Mesodermal cell (in vitro differentiated cells): ENCODE measurements around the gene NLRP7. TPM values are rescaled to one million over a fixed set of nuclear protein-coding genes. Genes with fewer than 3 reads are reported as not detected.
"Not testable (repeated sequence)": the region's sequence is repeated elsewhere in the genome, so short reads cannot be mapped to it uniquely, and the experiment has no call there.

ENCODE experiments used
- H3K27ac ChIP-seq: 2 replicates; pipeline ENCODE4 v1.7.0; 2013; ENCODE audit warnings: mild to moderate bottlenecking, low read depth, low read length, moderate library complexity; ENCODE audit not compliant: severe bottlenecking
- H3K36me3 ChIP-seq: 2 replicates; pipeline ENCODE4 v1.7.1; 2013; ENCODE audit warnings: mild to moderate bottlenecking, low read length, moderate library complexity; ENCODE audit not compliant: control insufficient read depth, insufficient read depth
- H3K4me1 ChIP-seq: one replicate; pipeline ENCODE4 v1.7.1; 2013; ENCODE audit warnings: mild to moderate bottlenecking, low read length; ENCODE audit not compliant: insufficient read depth, control insufficient read depth, poor library complexity, severe bottlenecking
- H3K4me3 ChIP-seq: 2 replicates; pipeline ENCODE4 v1.7.0; 2013; ENCODE audit warnings: low read length, control low read depth, mild to moderate bottlenecking; ENCODE audit not compliant: insufficient read depth, poor library complexity, severe bottlenecking; ENCODE audit errors: extremely low read depth
- H3K9me3 ChIP-seq: 2 replicates; pipeline ENCODE4 v1.7.1; 2013; ENCODE audit warnings: mild to moderate bottlenecking, low read length, moderate library complexity; ENCODE audit not compliant: control insufficient read depth
- WGBS, 2 experiments: methylation state at CpG; one replicate each; pipeline ENCODE4 v1.1.5; 2013; ENCODE audit warnings: missing lambda C conversion rate in 2 of 2; ENCODE audit not compliant: insufficient coverage in 2 of 2; 5-methylcytosine and 5-hydroxymethylcytosine counted together
- polyA plus RNA-seq, 2 experiments: library from polyadenylated mRNA; stranded (reverse); fragments of 50-300 nt; gene quantifications; one replicate each; pipeline ENCODE4 v1.2.3, GENCODE V29; 2013

NLRP7 gene
- polyA plus RNA-seq (2013, experiment 1 of 2): not detected
- polyA plus RNA-seq (2013, experiment 2 of 2): not detected

GRCh38 chr19:54947381-54947780 is at the start of gene NLRP7:
Gene NLRP7 (minus strand): TSS chr19:54947530.
- H3K9me3 ChIP-seq: no peaks in the 10 kb centered on the region
- no peak within 1 kb of the TSS for H3K4me3 ChIP-seq
- WGBS, 2 experiments: 83 to 95% methylated on average over 2 to 4 of the region's 8 CpGs
- H3K36me3 ChIP-seq: no peaks in the 10 kb centered on the region
- H3K4me1 ChIP-seq: peaks cover 5% of the 10 kb centered on the region
- no peak within 1 kb of the TSS for H3K27ac ChIP-seq

DNA sequence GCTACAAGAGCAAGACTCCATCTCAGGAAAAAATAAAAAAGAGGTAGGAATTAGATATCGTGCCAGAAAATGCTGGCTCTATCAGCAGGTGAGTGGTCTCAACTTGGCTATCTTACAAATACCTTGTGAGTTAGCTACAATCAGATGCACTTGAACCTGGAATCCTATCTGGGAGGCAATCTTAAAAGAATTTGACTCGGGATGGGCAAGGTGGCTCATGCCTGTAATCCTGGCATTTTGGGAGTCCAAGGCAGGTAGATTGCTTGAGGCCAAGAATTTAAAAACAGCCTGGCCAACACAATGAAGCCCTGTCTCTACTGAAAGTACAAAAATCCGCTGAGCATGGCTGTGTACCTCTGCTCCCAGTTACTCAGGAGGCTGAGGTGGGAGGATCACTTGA is 48.2 kb upstream of the NLRP7 start:
- 71 to 72% methylated on average over 2 to 3 of the region's 3 CpGs for WGBS, 2 experiments
- no peak overlapping the region for H3K4me3 ChIP-seq
- H3K4me1 ChIP-seq: no peaks in the 10 kb centered on the region
- H3K9me3 ChIP-seq: no peaks in the 10 kb centered on the region
- H3K27ac ChIP-seq: no peak overlapping the region
- H3K36me3 ChIP-seq: peaks cover 69% of the 10 kb centered on the region

GRCh38 chr19:54989531-54989930 is 42.2 kb upstream of the NLRP7 start:
- WGBS, 2 experiments: 94 to 95% methylated on average over 10 to 11 of the region's 11 CpGs
- not testable (repeated sequence) for H3K9me3 ChIP-seq, H3K4me1 ChIP-seq, H3K4me3 ChIP-seq, H3K27ac ChIP-seq
- H3K36me3 ChIP-seq: peaks cover 83% of the 10 kb centered on the region

DNA sequence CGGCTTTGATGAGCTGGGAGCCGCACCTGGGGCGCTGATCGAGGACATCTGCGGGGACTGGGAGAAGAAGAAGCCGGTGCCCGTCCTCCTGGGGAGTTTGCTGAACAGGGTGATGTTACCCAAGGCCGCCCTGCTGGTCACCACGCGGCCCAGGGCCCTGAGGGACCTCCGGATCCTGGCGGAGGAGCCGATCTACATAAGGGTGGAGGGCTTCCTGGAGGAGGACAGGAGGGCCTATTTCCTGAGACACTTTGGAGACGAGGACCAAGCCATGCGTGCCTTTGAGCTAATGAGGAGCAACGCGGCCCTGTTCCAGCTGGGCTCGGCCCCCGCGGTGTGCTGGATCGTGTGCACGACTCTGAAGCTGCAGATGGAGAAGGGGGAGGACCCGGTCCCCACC is 35.2 kb upstream of the NLRP7 start:
- not testable (repeated sequence) for H3K4me1 ChIP-seq, H3K4me3 ChIP-seq, H3K27ac ChIP-seq, H3K9me3 ChIP-seq
- 93% methylated on average over 7 to 10 of the region's 23 CpGs for WGBS, 2 experiments
- H3K36me3 ChIP-seq: peaks cover 58% of the 10 kb centered on the region

DNA sequence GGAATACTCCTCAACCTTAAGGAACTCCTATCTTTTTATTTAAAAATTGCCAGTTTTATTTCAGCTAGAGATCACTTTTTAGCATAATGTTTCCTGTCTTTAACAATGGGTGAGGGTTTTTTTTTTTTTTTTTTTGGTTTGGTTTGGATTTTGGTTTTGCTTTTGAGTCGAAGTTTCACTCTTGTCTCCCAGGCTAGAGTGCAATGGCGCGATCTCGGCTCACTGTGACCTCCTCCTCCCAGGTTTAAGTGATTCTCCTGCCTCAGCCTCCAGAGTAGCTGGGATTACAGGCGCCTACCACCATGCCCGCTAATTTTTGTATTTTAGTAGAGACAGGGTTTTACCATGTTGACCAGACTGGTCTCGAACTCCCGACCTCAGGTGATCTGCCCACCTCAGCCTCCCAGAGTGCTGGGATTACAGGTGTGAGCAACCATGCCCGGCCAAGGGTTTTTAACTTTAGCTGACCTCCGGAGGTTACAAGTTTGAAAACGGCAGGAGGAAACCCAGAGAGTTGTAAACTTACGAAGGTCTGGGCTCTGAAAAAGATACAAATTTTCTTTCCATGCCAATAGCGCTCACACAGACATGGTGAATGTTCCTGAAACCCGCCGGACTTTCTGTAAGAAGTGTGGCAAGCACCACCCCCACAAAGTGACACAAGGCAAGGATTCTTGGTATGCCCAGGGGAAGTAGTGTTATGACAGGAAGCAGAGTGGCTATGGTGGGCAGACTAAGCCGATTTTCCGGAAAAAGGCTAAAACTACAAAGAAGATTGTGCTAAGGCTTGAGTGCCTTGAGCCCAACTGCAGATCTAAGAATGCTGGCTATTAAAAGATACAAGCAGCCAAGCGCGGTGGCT is 26.1 kb upstream of the NLRP7 start:
- WGBS, 2 experiments: 88 to 93% methylated on average over 15 to 18 of the region's 19 CpGs
- not testable (repeated sequence) for H3K4me1 ChIP-seq, H3K4me3 ChIP-seq, H3K27ac ChIP-seq, H3K9me3 ChIP-seq
- peaks cover 46% of the 10 kb centered on the region for H3K36me3 ChIP-seq

DNA sequence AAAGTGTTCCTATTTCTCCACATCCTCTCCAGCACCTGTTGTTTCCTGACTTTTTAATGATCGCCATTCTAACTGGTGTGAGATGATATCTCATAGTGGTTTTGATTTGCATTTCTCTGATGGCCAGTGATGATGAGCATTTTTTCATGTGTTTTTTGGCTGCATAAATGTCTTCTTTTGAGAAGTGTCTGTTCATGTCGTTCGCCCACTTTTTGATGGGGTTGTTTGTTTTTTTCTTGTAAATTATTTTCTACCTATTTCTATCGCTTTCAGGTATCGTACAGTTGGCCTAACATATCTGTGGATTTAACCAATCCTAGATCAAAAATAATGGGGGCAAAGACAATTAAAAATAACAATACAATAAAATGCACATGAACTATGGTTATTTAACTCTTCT is 24.1 kb upstream of the NLRP7 start:
- H3K27ac ChIP-seq, H3K4me1 ChIP-seq, H3K4me3 ChIP-seq, H3K9me3 ChIP-seq: not testable (repeated sequence)
- no CpG with 5 or more reads among the region's 5 CpGs for WGBS, 2 experiments
- peaks cover 35% of the 10 kb centered on the region for H3K36me3 ChIP-seq

DNA sequence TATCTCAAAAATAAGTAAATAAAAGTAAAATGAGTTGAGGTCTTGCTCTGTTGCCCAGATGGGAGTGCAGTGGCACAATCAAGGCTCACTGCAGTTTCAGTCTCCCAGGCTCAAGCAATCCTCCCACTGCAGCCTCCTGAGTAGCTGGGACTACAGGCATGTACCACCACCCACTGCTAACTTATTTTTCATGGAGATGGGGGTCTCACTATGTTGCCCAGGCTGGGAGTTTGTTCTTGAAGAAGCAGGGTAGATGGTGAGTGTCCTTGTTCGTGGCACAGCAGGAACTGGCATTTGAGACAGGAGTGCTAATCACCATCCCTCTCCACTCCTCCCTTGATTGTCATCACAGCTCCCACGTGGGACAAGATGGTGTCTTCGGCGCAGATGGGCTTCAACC is 22.3 kb upstream of the NLRP7 start:
- peaks cover 5% of the 10 kb centered on the region for H3K4me1 ChIP-seq
- peaks cover 27% of the 10 kb centered on the region for H3K36me3 ChIP-seq
- no peaks in the 10 kb centered on the region for H3K9me3 ChIP-seq
- no peak overlapping the region for H3K4me3 ChIP-seq
- WGBS, 2 experiments: 56 to 70% methylated on average over 3 to 4 of the region's 4 CpGs
- H3K27ac ChIP-seq: no peak overlapping the region

GRCh38 chr19:54967611-54968010 is 20.3 kb upstream of the NLRP7 start:
- H3K27ac ChIP-seq: no peak overlapping the region
- peaks cover 5% of the 10 kb centered on the region for H3K4me1 ChIP-seq
- H3K36me3 ChIP-seq: peaks cover 21% of the 10 kb centered on the region
- H3K4me3 ChIP-seq: no peak overlapping the region
- H3K9me3 ChIP-seq: no peaks in the 10 kb centered on the region
- whole genome bisulfite sequencing, 2 experiments: 100% methylated on average over 1 of the region's 3 CpGs; no CpG with 5 or more reads in 1 of the 2 experiments

GRCh38 chr19:54965055-54965454 is 17.7 kb upstream of the NLRP7 start:
- not testable (repeated sequence) for H3K4me3 ChIP-seq, H3K9me3 ChIP-seq, H3K27ac ChIP-seq, H3K4me1 ChIP-seq, H3K36me3 ChIP-seq
- no CpG with 5 or more reads among the region's 15 CpGs for WGBS, 2 experiments

DNA sequence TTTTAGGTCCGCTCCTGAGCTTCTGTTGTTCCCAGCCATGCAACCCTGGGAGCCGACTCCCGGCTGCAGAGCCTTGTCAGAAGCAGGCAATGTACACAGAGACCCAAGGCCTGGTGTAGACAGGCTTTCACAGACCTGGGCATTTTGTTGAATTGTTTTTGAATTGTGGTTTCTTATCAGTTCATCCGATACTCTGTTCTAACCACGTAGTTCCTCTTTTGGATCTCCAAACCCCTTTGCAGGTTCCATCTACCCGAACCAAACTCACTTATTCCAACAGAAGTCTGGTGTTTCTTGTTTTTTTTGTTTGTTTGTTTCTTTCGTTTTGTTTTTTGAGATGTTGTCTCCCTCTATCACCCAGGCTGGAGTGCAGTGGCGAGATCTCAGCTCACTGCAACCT is 12.5 kb upstream of the NLRP7 start:
- Histone ChIP-seq H3K27ac (no peak overlapping the region), H3K4me1 (no peaks in the 10 kb centered on the region), H3K9me3 (no peaks in the 10 kb centered on the region), H3K36me3 (no peaks in the 10 kb centered on the region), H3K4me3 (no peak overlapping the region)
- 83 to 100% methylated on average over 4 of the region's 8 CpGs for WGBS, 2 experiments

- Histone ChIP-seq H3K4me3 (no peak overlapping the region), H3K9me3 (no peaks in the 10 kb centered on the region), H3K36me3 (no peaks in the 10 kb centered on the region), H3K4me1 (no peaks in the 10 kb centered on the region), H3K27ac (no peak overlapping the region)
- 89 to 94% methylated on average over 10 of the region's 11 CpGs for WGBS, 2 experiments
Measured at GRCh38 chr19:54955376-54955775, 8.0 kb upstream of the NLRP7 start.
